Activated naive CD8-positive, alpha-beta T cell treated with anti-CD3 and anti-CD28 coated beads, Interleukin-2, amount 50 U/mL, for 24 hours (primary cell): Measurements from ENCODE around the gene CBR1.
A peak's percentile ranks its signal among the peaks of the same experiment; 100 is the strongest.
"Not testable (repeated sequence)": the region's sequence is repeated elsewhere in the genome, so short reads cannot be mapped to it uniquely, and the experiment has no call there.

Experiments used
- ATAC-seq: fragments of 150-1000 bp; cut with Tn5 transposase; one replicate; pipeline ENCODE4 v1.10.0; 2021
- DNase-seq: peaks from one replicate; pipeline ENCODE4 v3.0.0; 2021
- H3K27ac Mint-ChIP-seq: one replicate; pipeline ENCODE4 v1.8.0; 2021; ENCODE audit warnings: mild to moderate bottlenecking, mixed read lengths
- H3K27me3 Mint-ChIP-seq: one replicate; pipeline ENCODE4 v1.8.0; 2021; ENCODE audit warnings: mixed read lengths
- H3K36me3 Mint-ChIP-seq: one replicate; pipeline ENCODE4 v1.8.0; 2021; ENCODE audit warnings: low read depth, mixed read lengths
- H3K4me1 Mint-ChIP-seq: one replicate; pipeline ENCODE4 v1.8.0; 2021; ENCODE audit warnings: mixed read lengths
- H3K4me3 Mint-ChIP-seq: one replicate; pipeline ENCODE4 v1.8.0; 2021; ENCODE audit warnings: mild to moderate bottlenecking, moderate library complexity, mixed read lengths
- H3K9me3 Mint-ChIP-seq: one replicate; pipeline ENCODE4 v1.8.0; 2021; ENCODE audit warnings: mixed read lengths

The CBR1 gene

DNA sequence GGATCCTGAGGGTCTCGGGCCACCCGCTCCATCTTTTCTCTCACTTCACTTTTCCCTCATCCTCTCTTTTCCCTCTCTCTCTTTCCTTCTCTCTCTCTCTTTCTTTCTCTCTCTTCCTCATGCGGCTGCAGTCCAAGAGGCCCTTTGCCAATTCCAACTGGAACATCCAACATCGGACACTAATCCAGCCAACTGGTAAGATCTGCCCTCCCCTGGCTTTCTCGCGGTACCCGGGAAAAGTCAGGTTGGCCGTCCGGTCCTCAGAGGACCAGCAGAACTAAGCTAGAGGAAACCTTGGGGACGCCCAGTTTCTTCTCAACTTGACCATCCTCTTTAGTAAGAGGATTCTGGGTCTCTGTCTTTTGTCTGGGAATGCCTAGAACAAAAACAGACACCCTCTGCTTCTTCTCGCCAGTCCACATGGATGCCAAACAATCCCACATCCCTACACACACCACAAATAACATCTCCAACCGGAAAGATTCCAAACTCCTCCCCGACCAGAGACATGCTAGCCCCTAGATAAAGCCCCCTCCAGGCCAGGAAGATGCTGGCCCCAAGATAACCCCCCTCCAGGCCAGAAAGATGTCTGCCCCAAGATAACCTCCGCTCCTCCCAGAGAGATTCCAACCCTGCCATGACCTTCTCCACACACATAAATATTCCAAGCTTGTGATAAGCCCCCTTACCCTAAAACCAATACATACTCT lies 6.3 kb upstream of the CBR1 start:
- H3K4me1 Mint-ChIP-seq, result peaks cover 31% of the 10 kb centered on the region
- DNase-seq (no peak), ATAC-seq (no peak)
- H3K36me3 Mint-ChIP-seq, result peaks cover 8% of the 10 kb centered on the region
- H3K27me3 Mint-ChIP-seq, result no peaks in the 10 kb centered on the region
- H3K4me3 Mint-ChIP-seq, result no peak overlapping the region
- no peaks in the 10 kb centered on the region for H3K9me3 Mint-ChIP-seq
- no peak overlapping the region for H3K27ac Mint-ChIP-seq

DNA sequence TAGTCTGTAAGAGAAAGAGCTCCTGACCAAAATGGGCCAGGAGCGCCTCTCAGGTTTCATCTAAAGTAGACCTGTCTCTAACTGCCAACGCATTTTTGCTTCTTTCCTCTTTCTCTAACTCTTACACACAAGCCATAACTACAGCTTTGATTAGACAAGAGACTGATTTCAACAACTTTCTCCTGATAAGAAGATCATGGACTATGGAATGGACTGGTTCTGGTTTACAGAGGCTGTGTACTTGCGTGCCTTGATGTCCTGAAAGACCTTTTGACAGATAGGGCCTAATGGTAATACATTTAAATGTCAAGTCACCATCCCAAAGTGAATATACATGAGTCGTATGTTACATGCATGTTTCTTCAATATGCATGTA lies 5.8 kb upstream of the CBR1 start:
- no peak overlapping the region for H3K4me3 Mint-ChIP-seq
- H3K4me1 Mint-ChIP-seq, result peaks cover 29% of the 10 kb centered on the region
- peaks cover 8% of the 10 kb centered on the region for H3K36me3 Mint-ChIP-seq
- no peak for ATAC-seq
- DNase-seq, result no peak
- peaks cover 4% of the 10 kb centered on the region for H3K9me3 Mint-ChIP-seq
- no peaks in the 10 kb centered on the region for H3K27me3 Mint-ChIP-seq
- H3K27ac Mint-ChIP-seq, result no peak overlapping the region

DNA sequence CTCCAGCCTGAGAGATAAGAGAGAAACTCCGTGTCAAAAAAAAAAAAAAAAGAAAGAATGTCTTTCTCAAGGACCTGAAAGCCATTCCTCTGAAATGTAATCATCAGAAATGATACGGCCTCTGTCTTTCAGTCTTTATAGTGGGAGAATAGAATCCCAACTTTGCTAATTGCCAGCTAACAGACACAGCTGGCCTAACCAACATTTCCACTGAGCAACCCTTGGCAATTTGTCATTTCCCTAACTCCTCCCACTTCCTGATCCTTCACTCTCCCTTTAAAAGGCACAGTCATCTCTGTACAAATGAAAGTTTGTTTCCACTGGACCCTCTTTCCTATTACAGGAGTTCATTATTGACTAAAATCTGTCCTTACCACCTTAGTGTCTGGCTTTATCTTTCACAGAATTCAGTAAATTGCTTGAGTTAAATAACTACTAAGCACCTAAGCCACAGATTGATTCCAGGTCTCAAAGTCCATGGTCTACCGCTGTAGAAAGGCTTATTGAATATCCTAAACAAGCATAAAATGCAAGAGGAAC lies 4.3 kb upstream of the CBR1 start:
- Mint-ChIP-seq H3K36me3 (peaks cover 10% of the 10 kb centered on the region), H3K27ac (peak overlapping the region; percentile 76), H3K4me1 (peaks cover 35% of the 10 kb centered on the region), H3K9me3 (peaks cover 10% of the 10 kb centered on the region), H3K27me3 (no peaks in the 10 kb centered on the region), H3K4me3 (peak overlapping the region; percentile 7)
- ATAC-seq, result peak; percentile 45
- DNase-seq, result no peak

DNA sequence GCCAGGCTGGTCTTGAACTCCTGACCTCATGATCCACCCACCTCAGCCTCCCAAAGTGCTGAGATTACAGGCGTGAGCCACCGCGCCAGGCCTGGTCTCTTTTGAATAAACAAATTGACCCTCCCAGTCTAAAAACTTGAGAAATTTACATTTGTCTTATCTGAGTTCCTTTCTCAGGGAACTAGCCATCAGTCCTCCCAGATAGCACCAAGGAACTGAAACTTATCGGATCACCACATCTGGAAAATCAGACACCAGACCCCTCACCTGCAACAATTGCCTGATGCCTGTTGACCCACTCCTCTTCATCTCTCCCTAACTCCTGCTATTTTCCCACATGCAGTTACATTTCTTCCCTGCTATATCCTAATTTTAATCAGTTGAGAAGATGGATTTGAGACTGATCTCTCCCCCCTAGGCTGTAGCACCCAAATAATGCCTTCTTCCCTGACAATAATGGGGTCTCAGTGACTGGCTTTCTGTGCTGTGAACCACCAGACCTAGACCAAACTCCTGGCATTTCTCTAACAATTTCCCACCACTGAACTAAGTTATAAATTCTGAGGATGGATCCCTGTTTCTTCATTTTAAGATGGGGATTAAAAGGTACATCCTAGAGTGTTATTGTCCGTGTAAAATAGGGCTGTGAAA lies 951 bp upstream of the CBR1 start:
- ATAC-seq (no peak), DNase-seq (no peak)
- H3K4me3 Mint-ChIP-seq, result peak overlapping the region; percentile 5
- no peaks in the 10 kb centered on the region for H3K27me3 Mint-ChIP-seq
- H3K9me3 Mint-ChIP-seq, result peaks cover 10% of the 10 kb centered on the region
- peaks cover 51% of the 10 kb centered on the region for H3K4me1 Mint-ChIP-seq
- no peak overlapping the region for H3K27ac Mint-ChIP-seq
- peaks cover 32% of the 10 kb centered on the region for H3K36me3 Mint-ChIP-seq

DNA sequence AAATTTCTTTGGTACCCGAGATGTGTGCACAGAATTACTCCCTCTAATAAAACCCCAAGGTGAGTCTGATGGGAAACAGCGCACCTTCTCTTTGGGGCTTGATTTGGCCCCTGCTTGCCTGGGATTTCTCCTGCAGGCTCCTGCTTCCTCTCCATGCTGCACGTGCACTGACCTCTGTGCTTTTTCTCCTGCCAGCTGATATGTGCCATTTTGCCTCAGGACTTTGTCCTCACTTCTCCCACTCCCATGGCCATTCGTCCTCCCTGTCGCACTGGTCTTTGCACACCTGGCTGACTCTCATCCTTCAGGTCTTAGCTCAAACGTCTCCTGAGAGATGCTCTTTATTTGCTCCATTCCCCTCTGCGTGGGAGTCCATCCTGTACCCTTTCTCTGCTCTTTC lies 1.2 kb downstream of the CBR1 start:
- Mint-ChIP-seq H3K27ac (peak overlapping the region; percentile 68), H3K4me3 (peak overlapping the region; percentile 85)

DNA sequence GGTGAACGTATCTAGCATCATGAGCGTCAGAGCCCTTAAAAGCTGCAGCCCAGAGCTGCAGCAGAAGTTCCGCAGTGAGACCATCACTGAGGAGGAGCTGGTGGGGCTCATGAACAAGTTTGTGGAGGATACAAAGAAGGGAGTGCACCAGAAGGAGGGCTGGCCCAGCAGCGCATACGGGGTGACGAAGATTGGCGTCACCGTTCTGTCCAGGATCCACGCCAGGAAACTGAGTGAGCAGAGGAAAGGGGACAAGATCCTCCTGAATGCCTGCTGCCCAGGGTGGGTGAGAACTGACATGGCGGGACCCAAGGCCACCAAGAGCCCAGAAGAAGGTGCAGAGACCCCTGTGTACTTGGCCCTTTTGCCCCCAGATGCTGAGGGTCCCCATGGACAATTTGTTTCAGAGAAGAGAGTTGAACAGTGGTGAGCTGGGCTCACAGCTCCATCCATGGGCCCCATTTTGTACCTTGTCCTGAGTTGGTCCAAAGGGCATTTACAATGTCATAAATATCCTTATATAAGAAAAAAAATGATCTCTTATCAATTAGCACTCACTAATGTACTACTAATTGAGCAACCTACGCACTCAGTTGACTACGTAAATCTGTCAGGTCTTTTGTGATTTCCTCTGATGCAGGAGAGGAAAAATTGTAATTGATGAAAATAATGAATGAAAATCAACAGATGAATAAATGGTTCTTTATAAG lies 2.8 kb downstream of the CBR1 start:
- Mint-ChIP-seq H3K4me3 (no peak overlapping the region), H3K36me3 (peaks cover 32% of the 10 kb centered on the region), H3K9me3 (peaks cover 10% of the 10 kb centered on the region), H3K4me1 (peaks cover 52% of the 10 kb centered on the region), H3K27me3 (no peaks in the 10 kb centered on the region), H3K27ac (no peak overlapping the region)
- ATAC-seq, result no peak
- DNase-seq, result no peak

More for the DNA sequence above, 1.2 kb downstream of the CBR1 start:
- Mint-ChIP-seq H3K36me3 (peaks cover 32% of the 10 kb centered on the region), H3K27me3 (no peaks in the 10 kb centered on the region), H3K9me3 (peaks cover 10% of the 10 kb centered on the region), H3K4me1 (peaks cover 48% of the 10 kb centered on the region)
- ATAC-seq, result no peak
- no peak for DNase-seq

DNA sequence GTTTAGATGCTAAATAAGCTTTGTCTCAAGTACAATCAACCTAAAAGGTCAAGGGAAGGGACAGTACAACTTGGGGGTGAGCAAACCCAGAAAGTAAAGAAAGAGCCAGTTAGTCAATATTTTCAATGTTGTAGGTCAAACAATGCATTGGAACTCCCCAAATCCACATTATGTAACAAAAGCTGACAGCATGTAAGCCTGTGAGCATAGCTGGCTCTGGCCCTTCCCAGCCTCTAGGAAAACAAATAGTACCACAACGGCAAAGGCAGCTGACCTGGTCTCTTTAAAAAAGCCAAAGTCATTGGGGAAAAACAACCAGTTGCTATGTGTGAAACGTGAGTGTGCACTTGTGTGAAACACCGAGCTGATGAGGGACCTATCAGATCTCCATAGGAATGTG lies 3.4 kb downstream of the CBR1 start:
- no peak overlapping the region for H3K27ac Mint-ChIP-seq
- ATAC-seq (no peak), DNase-seq (no peak)
- no peak overlapping the region for H3K4me3 Mint-ChIP-seq
- H3K36me3 Mint-ChIP-seq, result peaks cover 32% of the 10 kb centered on the region
- H3K4me1 Mint-ChIP-seq, result peaks cover 52% of the 10 kb centered on the region
- no peaks in the 10 kb centered on the region for H3K27me3 Mint-ChIP-seq
- peaks cover 10% of the 10 kb centered on the region for H3K9me3 Mint-ChIP-seq

DNA sequence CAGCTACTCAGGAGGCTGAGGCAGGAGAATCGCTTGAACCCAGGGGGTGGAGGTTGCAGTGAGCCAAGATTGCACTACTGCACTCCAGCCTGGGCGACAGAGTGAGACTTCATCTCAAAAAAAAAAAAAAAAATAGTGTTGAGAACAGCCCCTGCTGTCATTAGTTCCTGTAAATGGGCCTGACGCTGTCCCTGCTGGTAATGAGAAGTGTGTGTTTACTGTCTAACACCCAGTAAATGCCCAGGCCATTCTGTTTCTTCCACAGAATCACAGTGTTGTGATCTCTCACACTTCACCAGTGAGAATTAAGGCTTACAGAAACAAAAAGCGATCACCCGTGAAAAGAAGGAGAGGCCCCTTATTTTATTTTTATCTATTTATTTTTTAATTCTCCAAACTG lies 4.1 kb downstream of the CBR1 start:
- H3K4me3 Mint-ChIP-seq, H3K27me3 Mint-ChIP-seq, H3K9me3 Mint-ChIP-seq, ATAC-seq, H3K27ac Mint-ChIP-seq, DNase-seq: not testable (repeated sequence)
- H3K4me1 Mint-ChIP-seq, result peaks cover 57% of the 10 kb centered on the region
- peaks cover 30% of the 10 kb centered on the region for H3K36me3 Mint-ChIP-seq

DNA sequence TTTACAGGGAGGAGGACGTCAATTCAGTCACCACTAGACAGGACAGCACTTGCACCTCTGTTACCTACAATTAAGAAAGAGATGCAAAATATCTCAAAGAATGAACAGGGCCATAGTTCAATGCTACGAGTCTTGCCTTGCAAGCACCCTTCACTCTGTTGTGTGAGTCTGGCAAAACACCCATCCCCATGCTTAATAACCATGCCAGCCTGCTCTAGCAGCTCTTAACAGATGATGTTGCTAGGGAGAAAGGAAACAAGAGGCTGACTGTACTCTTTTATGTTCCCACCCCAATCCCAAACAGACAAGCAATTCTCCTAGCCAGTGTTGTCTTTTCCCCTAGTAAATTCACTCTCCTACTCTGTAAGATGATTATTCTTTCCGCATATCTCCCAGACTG lies 5.3 kb downstream of the CBR1 start:
- Mint-ChIP-seq H3K36me3 (peaks cover 22% of the 10 kb centered on the region), H3K27ac (no peak overlapping the region), H3K9me3 (no peaks in the 10 kb centered on the region), H3K4me1 (peaks cover 59% of the 10 kb centered on the region), H3K4me3 (no peak overlapping the region), H3K27me3 (no peaks in the 10 kb centered on the region)
- no peak for ATAC-seq
- DNase-seq, result no peak

DNA sequence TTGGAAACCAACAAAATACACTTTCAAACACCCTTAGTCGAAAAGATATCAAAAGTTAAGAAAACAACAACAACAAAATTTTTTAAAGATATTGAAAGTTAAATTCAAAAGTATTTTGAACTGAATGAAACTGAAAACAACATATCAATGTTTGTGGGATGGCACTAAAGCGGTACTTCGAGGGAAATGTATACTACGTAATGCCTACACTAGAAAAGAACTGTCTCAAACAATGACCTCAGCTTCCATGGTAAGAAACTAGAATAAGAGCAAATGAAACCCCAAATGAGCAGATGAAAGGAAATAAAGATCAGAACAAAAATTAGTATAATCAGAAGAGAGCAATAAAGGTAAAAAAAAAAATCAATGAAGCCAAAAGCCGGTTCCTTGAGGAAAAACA lies 6.1 kb downstream of the CBR1 start:
- Mint-ChIP-seq H3K4me1 (peaks cover 53% of the 10 kb centered on the region), H3K27ac (peak overlapping the region; percentile 17)

DNA sequence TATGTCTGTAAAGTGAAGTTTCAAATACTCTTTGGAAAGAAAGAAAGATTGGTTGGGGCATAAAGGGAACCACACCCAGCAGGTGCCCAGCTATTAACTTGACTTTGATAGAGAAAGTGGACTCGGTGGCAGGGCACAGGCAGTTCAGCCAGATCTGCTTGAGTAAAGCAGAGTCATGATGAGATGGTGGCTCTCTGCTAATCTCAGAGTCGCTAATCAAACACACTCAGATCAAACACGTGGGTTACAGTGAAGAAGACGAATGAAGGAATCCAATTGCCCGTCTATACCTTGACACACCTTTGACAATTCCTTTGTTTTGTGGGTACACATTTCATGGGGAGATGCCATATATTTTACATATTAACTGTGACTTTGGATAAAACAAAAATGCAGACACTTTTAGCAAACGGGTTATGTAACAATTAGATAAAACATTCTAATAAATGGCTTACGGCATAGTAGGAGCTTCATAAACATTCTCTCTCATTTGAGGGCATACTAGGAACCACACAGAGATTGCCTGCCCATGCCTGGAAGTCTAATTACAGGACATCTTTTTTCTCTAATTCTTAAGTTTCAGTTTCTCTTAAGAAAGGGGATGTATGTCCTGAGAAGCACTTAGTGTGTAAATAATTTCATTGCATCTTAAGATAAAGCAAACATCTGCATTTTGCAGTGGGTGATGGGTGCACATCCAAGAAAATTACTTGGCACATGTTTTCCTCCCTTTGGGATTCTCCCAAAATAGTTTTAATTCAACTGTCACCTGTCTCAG lies 7.2 kb downstream of the CBR1 start:
- peak overlapping the region; percentile 37 for H3K27ac Mint-ChIP-seq
- DNase-seq, result no peak

More for the DNA sequence above, 6.1 kb downstream of the CBR1 start:
- ATAC-seq (no peak), DNase-seq (no peak)
- H3K27me3 Mint-ChIP-seq, result no peaks in the 10 kb centered on the region
- H3K9me3 Mint-ChIP-seq, result no peaks in the 10 kb centered on the region
- H3K36me3 Mint-ChIP-seq, result peaks cover 22% of the 10 kb centered on the region
- no peak overlapping the region for H3K4me3 Mint-ChIP-seq

DNA sequence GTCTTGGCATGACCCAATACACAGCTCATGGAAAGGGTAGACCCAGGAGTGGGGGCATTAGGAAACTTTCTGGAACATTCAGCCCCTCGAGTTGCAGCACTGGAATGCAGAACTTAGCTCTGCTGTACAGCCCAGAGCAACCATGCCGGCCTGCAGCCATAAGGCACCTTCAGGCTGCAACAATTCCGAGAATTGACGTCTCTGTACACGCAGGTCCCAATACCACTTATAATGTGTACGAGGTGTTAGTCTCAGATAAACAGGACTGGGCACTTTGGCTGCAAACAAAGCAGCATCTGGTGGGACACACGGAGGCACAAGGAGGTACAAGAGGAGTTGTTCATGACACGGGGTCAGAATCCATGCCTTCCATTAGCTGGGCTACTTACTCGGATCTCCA lies 7.9 kb downstream of the CBR1 start:
- Mint-ChIP-seq H3K27ac (peak overlapping the region; percentile 37), H3K4me3 (no peak overlapping the region), H3K36me3 (peaks cover 6% of the 10 kb centered on the region), H3K4me1 (peaks cover 39% of the 10 kb centered on the region), H3K27me3 (no peaks in the 10 kb centered on the region), H3K9me3 (no peaks in the 10 kb centered on the region)
- ATAC-seq (no peak), DNase-seq (no peak)

More for the DNA sequence above, 7.2 kb downstream of the CBR1 start:
- no peak for ATAC-seq
- Mint-ChIP-seq H3K4me1 (peaks cover 43% of the 10 kb centered on the region), H3K4me3 (no peak overlapping the region), H3K9me3 (no peaks in the 10 kb centered on the region), H3K27me3 (no peaks in the 10 kb centered on the region), H3K36me3 (peaks cover 13% of the 10 kb centered on the region)

DNA sequence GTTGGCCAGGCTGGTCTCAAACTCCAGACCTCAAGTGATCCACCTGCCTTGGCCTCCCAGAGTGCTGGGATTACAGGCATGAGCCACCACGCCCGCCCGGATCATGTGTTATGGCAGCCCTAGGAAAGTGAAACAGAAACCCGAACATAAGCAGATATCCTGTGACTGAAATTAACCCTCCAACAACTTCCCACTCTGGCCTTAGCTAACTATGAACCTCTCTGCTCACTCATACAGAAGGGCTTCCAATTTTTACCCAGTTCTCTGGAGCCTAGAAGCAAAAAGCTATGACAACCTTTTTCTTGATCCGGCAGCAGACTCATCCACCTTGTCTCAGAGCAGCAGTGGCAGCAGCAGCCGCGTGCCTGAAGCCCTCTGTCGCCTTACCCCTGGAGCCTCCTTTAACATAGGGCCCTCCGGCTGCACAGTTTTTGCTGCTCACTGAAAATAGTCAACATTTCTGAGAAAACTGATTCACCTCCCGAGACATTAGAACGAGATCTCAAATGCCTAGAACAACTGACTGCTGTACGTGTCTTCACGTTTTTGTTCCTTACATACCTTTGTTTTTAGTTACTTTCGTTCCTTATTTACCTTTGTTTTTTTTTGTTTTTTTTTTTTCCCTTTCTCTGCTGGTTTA lies 9.3 kb downstream of the CBR1 start:
- Mint-ChIP-seq H3K36me3 (no peaks in the 10 kb centered on the region), H3K9me3 (no peaks in the 10 kb centered on the region), H3K4me1 (peaks cover 37% of the 10 kb centered on the region), H3K27ac (peak overlapping the region; percentile 98), H3K4me3 (peak overlapping the region; percentile 81), H3K27me3 (no peaks in the 10 kb centered on the region)
- DNase-seq, result peak; percentile 34
- peak; percentile 89 for ATAC-seq

DNA sequence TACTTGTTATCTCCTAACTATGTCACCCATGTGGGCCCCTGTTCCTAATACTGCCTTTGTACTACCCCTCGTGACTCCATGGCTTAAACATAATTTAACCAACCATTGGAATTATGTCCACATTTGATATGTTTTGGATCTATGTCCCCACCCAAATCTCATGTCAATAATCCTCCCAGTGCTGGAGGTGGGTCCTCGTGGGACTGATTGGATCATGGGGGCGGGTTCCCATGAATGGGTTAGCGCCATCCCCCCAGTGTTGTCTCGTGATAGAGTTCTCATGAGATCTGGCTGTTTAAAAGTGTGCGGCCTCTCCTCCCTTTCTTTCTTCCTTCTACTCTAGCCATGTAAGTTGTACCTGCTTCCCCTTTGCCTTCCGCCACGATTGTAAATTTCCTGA lies 9.8 kb downstream of the CBR1 start:
- Mint-ChIP-seq H3K9me3 (no peaks in the 10 kb centered on the region), H3K27ac (peak overlapping the region; percentile 98), H3K36me3 (no peaks in the 10 kb centered on the region), H3K4me3 (peak overlapping the region; percentile 81), H3K27me3 (no peaks in the 10 kb centered on the region), H3K4me1 (peaks cover 37% of the 10 kb centered on the region)
- ATAC-seq, result no peak
- DNase-seq, result no peak
